GM23248 (cell line): ENCODE results near the gene HSPD1. TPM values are rescaled to one million over a fixed set of nuclear protein-coding genes. Genes with fewer than 3 reads are reported as not detected.

Experiments
- DNase-seq: peaks from one replicate; pipeline ENCODE4 v3.0.0-alpha.2; 2015
- H2AFZ ChIP-seq: fragments of 200-600 bp; sonication (generic); 2 replicates; pipeline ENCODE4 v1.6.1; 2016; ENCODE audit warnings: antibody characterized with exemption
- H3F3A ChIP-seq: fragments of 200-600 bp; sonication (generic); 2 replicates; pipeline ENCODE4 v1.6.1; 2016; ENCODE audit warnings: mild to moderate bottlenecking, antibody characterized with exemption, mixed run types; ENCODE audit not compliant: insufficient read depth
- H3K27ac ChIP-seq: fragments of 200-600 bp; sonication (generic); 2 replicates; pipeline ENCODE4 v1.5.1; 2016; ENCODE audit warnings: mild to moderate bottlenecking
- H3K27me3 ChIP-seq: fragments of 200-600 bp; sonication (generic); replicated peaks from 2 replicates; pipeline ENCODE4 v1.6.1; 2016; ENCODE audit warnings: mild to moderate bottlenecking; ENCODE audit not compliant: insufficient read depth
- H3K36me3 ChIP-seq: fragments of 200-600 bp; sonication (generic); 2 replicates; pipeline ENCODE4 v1.6.1; 2016; ENCODE audit warnings: low read depth, mild to moderate bottlenecking
- H3K4me1 ChIP-seq: fragments of 200-600 bp; sonication (generic); 2 replicates; pipeline ENCODE4 v1.6.1; 2016; ENCODE audit warnings: mild to moderate bottlenecking; ENCODE audit not compliant: insufficient read depth
- H3K4me2 ChIP-seq: fragments of 200-600 bp; sonication (generic); one replicate; pipeline ENCODE4 v1.6.1; 2016; ENCODE audit warnings: mild to moderate bottlenecking; ENCODE audit not compliant: unreplicated experiment
- H3K4me3 ChIP-seq: fragments of 200-600 bp; sonication (generic); 2 replicates; pipeline ENCODE4 v1.5.1; 2016; ENCODE audit warnings: mild to moderate bottlenecking
- H3K79me2 ChIP-seq: fragments of 200-600 bp; sonication (generic); 2 replicates; pipeline ENCODE4 v1.6.1; 2016; ENCODE audit warnings: mild to moderate bottlenecking; ENCODE audit not compliant: insufficient read depth
- H3K9ac ChIP-seq: fragments of 200-600 bp; sonication (generic); 2 replicates; pipeline ENCODE4 v1.6.1; 2016; ENCODE audit warnings: mild to moderate bottlenecking
- H3K9me2 ChIP-seq: fragments of 200-600 bp; sonication (generic); 2 replicates; pipeline ENCODE4 v1.6.1; 2016; ENCODE audit warnings: mixed run types, mild to moderate bottlenecking, moderate library complexity; ENCODE audit not compliant: insufficient read depth
- H3K9me3 ChIP-seq: fragments of 200-600 bp; sonication (generic); one replicate; pipeline ENCODE4 v1.6.1; 2017; ENCODE audit warnings: low read depth
- H4K20me1 ChIP-seq: fragments of 200-600 bp; sonication (generic); 2 replicates; pipeline ENCODE4 v1.6.0; 2016; ENCODE audit not compliant: insufficient read depth
- EZH2 ChIP-seq: fragments of 200-600 bp; sonication (generic); IDR thresholded peaks from 2 replicates; pipeline ENCODE4 v1.6.1; 2018; ENCODE audit warnings: antibody characterized with exemption, mild to moderate bottlenecking; ENCODE audit not compliant: insufficient read depth, poor library complexity, severe bottlenecking
- EZH2phosphoT487 ChIP-seq: fragments of 200-600 bp; sonication (generic); IDR thresholded peaks from 2 replicates; pipeline ENCODE4 v1.6.1; 2018; ENCODE audit warnings: antibody characterized with exemption, moderate library complexity, mild to moderate bottlenecking, low read depth; ENCODE audit not compliant: insufficient read depth
- WGBS, 2 experiments: methylation state at CpG; one replicate each; pipeline ENCODE4 v1.1.6; 2015 to 2017; ENCODE audit warnings: low lambda C conversion rate in 2 of 2, low coverage in 1 of 2; ENCODE audit errors: missing lambda C conversion rate in 2 of 2; 5-methylcytosine and 5-hydroxymethylcytosine counted together
- in situ Hi-C: fragments of 300-500 bp; cut with MboI; formaldehyde crosslinking; loops from 2 replicates; pipeline ENCODE4 v1.15.0; 2020
- polyA plus RNA-seq: library from polyadenylated mRNA; unstranded; fragments of >200 nt; fragmentation: Nextera tagmentation; extraction: Ambion mirVana; gene quantifications from 2 replicates; pipeline ENCODE4 v1.2.1, GENCODE V29; 2016
- total RNA-seq: library from RNA; depleted of rRNA; stranded (reverse); fragments of >200 nt; shearing (Covaris generic); gene quantifications from 2 replicates; pipeline ENCODE4 v1.2.3, GENCODE V29; 2014

HSPD1 gene
- total and polyA plus RNA-seq, 2 experiments from 2014 or later: 151 to 214 TPM

DNA sequence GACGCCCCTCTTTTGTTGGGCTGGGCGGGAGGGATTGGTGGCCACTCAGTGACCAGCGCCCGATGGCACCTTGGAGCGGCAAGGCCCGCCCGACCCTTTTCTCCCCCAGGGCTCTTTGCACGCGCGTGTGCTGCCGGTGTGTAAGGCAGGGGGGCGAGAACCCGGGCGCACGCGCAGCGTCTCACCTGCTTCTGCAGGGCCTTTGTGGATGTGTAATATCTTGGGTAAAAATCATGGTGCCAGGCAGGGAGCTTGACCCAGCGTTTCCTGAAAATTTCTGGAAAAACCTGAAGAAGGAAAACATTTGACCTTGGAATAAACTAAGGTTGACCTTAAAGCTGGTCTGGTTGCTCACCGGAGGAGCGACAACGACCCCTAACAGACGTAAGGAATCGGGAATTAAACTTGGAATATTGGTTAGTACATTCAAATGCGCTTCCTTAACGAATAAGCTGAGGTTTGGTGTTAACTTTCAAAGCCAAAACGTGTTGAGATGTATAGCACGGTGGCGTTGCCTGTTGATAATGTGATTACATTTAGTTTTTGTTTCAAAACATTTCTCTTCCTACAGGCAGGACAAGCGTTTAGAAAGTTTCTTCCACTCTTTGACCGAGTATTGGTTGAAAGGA lies 977 bp upstream of the HSPD1 start:
- peak; percentile 43 for DNase-seq
- Histone ChIP-seq H3K9me3 (no peaks in the 10 kb centered on the region), H2AFZ (peak overlapping the region; percentile 74), H3K4me1 (peaks cover 38% of the 10 kb centered on the region), H3K27ac (peak overlapping the region; percentile 79), H3K9me2 (no peaks in the 10 kb centered on the region), H3K4me2 (peak overlapping the region; percentile 94), H3F3A (peaks cover 28% of the 10 kb centered on the region), H3K79me2 (peaks cover 87% of the 10 kb centered on the region), H3K36me3 (peaks cover 44% of the 10 kb centered on the region), H3K9ac (peak overlapping the region; percentile 89), H3K27me3 (no peaks in the 10 kb centered on the region), H4K20me1 (no peaks in the 10 kb centered on the region), H3K4me3 (peak overlapping the region; percentile 89)
- in situ Hi-C loops: no loop called here
- no peak for TF ChIP-seq EZH2phosphoT487
- no peak for TF ChIP-seq EZH2
- 0 to 1% methylated on average over 25 to 30 of the region's 30 CpGs for WGBS, 2 experiments

DNA sequence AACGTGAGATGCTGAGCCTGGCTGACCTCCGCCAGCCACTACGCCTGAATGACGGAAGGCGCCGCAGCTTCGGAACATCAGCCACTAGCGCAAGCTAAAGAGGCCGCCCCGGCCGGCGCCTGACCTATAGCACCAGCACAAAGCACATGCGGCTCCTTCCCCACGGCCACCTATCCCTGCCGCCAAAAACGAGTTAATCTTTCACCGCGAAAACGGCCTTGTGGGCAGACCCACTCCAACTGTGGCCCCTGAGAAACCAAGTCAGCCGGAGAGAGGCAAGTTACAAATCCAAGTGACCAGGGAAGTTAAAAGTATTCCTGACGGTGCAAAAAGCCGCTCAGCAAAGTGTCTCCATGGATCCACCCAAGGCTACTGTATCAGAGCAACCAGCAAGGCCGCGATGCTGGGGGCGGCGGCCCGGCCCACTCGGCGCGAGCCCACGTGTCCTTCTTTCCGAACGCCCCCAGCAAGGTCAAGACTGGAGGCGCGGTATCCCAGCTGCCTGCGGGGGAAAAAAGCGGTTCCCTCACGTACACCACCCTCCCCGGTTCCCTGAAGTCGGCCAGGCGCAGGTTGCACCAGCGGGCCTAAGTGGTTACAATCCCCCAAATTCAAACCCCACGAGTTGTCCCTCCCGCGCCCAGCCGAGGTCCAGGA lies 575 bp downstream of the HSPD1 start:
- Histone ChIP-seq H3K36me3 (peaks cover 48% of the 10 kb centered on the region), H3K4me2 (peak overlapping the region; percentile 92), H4K20me1 (no peaks in the 10 kb centered on the region), H3K27ac (peak overlapping the region; percentile 79), H3K9me3 (no peaks in the 10 kb centered on the region), H3K4me1 (peaks cover 38% of the 10 kb centered on the region), H3K79me2 (peaks cover 92% of the 10 kb centered on the region), H3K4me3 (peak overlapping the region; percentile 89), H2AFZ (peak overlapping the region; percentile 55), H3K9me2 (no peaks in the 10 kb centered on the region), H3K27me3 (no peaks in the 10 kb centered on the region), H3F3A (peaks cover 27% of the 10 kb centered on the region), H3K9ac (peak overlapping the region; percentile 89)
- in situ Hi-C loops: no loop called here
- no peak for TF ChIP-seq EZH2
- TF ChIP-seq EZH2phosphoT487: no peak
- 1% methylated on average over 46 of the region's 46 CpGs for WGBS, 2 experiments
- DNase-seq: peak; percentile 83

DNA sequence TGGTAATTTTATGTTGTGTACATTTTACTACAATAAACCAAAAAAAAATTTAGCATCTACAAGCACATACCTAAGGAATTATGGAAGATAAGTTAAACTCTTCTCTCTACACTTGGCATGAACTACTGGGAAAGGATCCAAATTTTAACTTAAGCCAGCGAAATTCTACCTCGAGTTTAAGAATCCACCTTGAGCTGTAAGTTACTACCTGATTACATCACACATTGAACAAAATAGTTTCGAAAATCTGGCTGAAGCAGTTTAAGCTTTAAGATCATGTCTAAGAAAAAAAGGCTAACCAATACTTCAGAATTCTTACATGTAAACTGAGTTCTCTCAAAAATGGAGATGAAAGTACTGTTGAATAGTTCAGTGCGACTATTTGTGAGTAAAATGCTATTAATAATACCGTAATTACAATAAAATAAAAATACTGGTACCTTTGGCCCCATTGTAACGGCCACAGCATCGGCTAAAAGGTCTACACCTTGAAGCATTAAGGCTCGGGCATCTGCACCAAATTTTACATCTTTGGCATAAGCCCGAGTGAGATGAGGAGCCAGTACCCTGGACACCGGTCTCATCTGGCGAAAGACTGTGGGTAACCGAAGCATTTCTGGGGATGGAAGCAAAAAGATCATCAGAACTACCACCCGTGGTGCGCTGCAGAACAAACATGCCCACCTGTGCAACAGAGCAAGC lies 1.3 kb downstream of the HSPD1 start:
- peaks cover 92% of the 10 kb centered on the region for H3K79me2 ChIP-seq
- H4K20me1 ChIP-seq: no peaks in the 10 kb centered on the region

DNA sequence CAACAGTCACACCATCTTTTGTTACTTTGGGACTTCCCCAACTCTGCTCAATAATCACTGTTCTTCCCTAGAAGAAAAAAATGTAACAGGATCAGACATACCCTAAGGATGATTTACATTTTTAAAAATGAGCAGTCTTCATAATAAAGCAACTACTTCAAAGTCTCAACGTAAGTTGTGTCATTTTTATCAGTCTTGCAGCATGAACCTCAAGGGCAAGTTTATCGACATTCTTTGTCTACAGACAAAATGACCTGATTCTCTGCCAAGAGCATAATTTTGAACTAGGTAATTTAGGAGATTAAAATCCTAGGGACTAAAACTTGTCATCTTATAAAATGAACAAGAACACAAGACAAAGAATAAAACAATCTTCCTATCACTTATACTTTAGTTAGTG lies 2.3 kb downstream of the HSPD1 start:
- no peak for TF ChIP-seq EZH2phosphoT487
- no peak for TF ChIP-seq EZH2
- H3K27ac ChIP-seq: no peak overlapping the region
- H2AFZ ChIP-seq: no peak overlapping the region
- H3F3A ChIP-seq: peaks cover 28% of the 10 kb centered on the region
- in situ Hi-C loops: no loop called here
- H3K9me2 ChIP-seq: no peaks in the 10 kb centered on the region
- H3K4me3 ChIP-seq: peak overlapping the region; percentile 89
- no peak for DNase-seq
- peak overlapping the region; percentile 92 for H3K4me2 ChIP-seq
- peaks cover 52% of the 10 kb centered on the region for H3K36me3 ChIP-seq
- H3K9ac ChIP-seq: peak overlapping the region; percentile 89; the same call in 1 of the 2 replicates
- peaks cover 31% of the 10 kb centered on the region for H3K4me1 ChIP-seq
- H4K20me1 ChIP-seq: no peaks in the 10 kb centered on the region
- H3K27me3 ChIP-seq: no peaks in the 10 kb centered on the region
- WGBS, 2 experiments: 32 to 39% methylated on average over 2 of the region's 2 CpGs
- peaks cover 92% of the 10 kb centered on the region for H3K79me2 ChIP-seq
- H3K9me3 ChIP-seq: no peaks in the 10 kb centered on the region

More for the DNA sequence above, 1.3 kb downstream of the HSPD1 start:
- 11 to 12% methylated on average over 14 of the region's 14 CpGs for WGBS, 2 experiments
- peak; percentile 36 for DNase-seq
- peak overlapping the region; percentile 92 for H3K4me2 ChIP-seq
- peak overlapping the region; percentile 89 for H3K9ac ChIP-seq
- TF ChIP-seq EZH2phosphoT487 (no peak), EZH2 (no peak)
- 0 out of 2 replicates have a peak overlapping the region, but pooled peaks have one; percentile 55 for H2AFZ ChIP-seq
- no peaks in the 10 kb centered on the region for H3K27me3 ChIP-seq
- H3K27ac ChIP-seq: peak overlapping the region; percentile 79
- H3K36me3 ChIP-seq: peaks cover 49% of the 10 kb centered on the region
- H3K4me1 ChIP-seq: peaks cover 38% of the 10 kb centered on the region
- H3K9me2 ChIP-seq: no peaks in the 10 kb centered on the region
- H3F3A ChIP-seq: peaks cover 27% of the 10 kb centered on the region
- H3K9me3 ChIP-seq: no peaks in the 10 kb centered on the region
- in situ Hi-C loops: no loop called here
- peak overlapping the region; percentile 89 for H3K4me3 ChIP-seq
